Inflammatory macrophage (primary cell): ENCODE results near the gene HSP90B1.

Source experiments
- DNase-seq, 2 donors: peaks; one replicate each; pipeline ENCODE4 v3.0.0-alpha.2; 2020 to 2022

HSP90B1 gene

DNA sequence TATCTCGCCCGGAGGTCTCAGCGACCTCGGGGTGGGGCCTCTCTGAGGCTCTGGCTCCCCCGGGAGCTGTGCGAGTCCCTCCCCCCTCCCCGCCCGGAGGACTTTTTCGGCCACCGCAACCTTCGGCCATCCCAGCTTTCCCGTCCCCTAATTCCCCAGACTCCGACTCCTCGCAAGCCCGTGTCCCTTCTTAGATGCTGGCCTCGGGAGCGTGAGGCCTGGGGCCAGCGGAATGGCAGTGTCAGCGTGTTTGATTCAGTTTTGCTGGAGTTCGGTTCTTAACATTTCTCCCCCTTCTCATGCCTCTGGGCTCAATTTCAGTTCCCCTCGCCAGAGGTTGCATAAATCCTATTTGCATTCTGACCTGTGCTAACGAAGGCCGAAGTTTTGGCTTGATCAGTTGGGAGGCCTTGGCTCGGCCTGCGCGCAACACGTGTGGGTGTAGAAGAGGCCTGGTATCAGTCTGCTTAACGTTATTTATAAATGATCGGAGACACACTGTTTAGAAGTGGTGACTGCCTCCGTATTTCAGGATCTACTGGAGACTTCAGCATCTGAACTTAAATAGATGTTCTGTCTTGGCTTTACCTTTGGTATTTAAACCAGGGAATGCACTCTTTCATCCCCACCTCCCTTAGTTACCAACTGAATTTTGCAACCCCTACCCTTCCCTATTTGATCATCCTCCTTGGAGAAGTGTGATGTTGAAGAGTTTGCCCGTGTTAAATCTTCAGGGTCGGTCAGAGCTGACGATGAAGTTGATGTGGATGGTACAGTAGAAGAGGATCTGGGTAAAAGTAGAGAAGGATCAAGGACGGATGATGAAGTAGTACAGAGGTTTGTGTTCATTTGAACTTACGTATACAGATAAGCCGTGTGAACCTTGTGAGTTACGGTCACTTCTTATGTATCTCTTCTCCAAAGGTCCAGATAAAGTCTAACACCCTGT, 851 bp downstream of the HSP90B1 start:
- DNase-seq = peak; percentile 61 to 65

DNA sequence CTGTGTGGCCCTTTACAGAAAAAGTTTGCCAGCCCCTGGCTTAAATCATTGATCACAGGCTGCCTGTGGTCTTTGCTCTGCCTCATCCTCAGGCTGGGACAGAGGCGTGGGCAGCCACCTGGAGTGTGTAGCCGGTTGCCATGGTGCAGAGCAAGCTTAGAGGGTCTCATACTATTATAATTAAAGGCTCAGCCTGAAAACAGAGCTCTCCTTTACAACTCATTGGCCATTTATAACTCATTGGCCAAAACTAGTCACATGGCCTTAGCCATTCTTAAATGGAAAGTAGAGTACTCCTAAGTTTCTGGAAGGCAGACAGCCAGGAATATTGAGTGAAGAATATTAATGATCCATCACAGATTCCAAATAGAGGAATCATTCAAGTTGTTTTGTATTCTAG, 3.0 kb downstream of the HSP90B1 start:
- DNase-seq = no peak

DNA sequence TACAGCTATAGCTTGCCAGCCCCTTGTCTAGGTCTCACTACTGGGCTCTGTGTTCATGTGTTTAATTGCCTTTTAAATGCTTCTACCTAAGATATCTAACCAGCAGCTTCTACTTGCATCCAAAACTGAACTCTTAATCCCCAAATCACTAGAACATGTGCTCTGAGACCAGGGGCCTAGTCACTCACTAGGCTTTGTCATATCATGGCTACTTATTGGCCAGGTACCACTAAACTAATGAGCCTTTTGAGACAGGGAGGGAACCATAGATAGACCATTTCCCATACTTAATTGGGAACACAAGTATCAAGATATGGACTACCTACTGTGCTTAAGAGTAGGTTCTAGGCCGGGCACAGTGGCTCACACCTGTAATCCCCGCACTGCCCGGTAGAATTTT, 6.5 kb downstream of the HSP90B1 start:
- no peak for DNase-seq

DNA sequence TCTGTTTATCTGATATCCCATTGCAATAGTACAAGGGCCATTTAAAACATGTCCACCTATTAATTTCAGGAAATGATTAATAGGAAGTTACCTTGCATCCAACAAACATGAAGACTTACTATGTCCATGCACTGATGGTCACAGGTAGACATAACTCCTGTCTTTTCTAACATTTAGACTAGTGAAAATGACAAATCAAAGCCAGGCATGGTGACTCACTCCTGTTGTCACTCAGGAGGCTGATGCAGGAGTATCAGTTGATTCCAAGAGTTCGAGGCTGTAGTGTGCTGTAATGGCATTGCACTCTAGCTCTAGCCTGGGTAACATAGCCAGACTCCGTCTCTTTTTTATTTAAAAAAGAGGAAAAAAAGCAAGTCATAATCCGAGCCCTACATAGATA, 14.8 kb downstream of the HSP90B1 start:
- no peak for DNase-seq

DNA sequence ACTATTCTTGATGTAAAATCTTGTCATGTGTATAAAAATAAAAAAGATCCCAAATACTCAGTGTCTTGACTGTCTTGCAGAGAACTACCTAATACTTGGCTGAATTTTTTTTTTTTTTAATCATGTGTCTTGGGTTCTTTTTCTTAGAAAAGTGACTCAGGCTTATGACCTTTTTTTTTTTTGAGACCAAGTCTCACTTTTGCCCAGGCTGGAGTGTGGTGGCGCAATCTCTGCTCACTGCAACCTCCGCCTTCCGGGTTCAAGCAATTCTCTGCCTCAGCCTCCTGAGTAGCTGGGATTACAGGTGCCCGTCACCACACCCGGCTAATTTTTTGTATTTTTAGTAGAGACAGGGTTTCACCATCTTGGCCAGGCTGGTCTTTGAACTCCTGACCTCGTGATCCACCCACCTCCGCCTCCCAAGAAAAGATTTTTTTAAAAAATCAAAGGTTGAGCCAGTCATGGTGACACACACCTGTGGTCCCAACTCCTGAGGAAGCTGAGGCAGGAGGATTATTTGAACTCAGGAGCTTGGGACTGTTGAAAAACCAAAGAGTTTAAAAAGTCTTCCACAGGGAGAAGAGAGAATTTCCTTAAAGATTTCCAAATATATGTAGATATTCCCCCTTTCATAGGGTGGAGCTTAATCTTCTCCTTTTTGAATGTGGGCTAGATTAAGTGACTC, 17.8 kb downstream of the HSP90B1 start:
- peak; percentile 52 to 84 for DNase-seq

DNA sequence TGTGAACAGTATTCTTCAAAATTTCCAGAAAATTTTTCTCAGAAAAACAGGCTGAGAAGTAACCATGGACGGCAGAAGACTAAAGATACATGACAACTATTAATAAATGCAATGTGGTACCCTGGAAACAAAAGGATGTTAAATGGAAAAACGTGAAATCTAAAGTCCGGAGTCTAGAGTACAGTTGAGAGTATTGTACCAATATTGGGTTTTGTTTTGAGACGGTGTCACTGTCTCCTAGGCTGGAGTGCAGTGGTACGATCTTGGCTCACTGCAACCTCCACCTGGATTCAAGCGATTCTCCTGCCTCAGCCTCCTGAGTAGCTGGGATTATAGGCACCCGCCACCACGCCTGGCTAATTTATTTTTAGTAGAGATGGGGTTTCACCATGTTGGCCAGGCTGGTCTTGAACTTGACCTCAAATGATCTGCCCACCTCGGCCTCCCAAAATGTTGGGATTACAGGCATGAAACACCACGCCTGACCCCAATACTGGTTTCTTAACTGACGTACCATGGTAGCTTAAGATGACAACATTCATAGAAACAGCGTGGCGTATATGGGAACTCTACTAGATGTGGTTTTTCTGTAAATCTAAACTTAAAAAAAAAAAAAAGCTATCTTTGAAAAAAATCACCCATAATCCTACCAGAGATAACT, 18.7 kb downstream of the HSP90B1 start:
- DNase-seq = no peak

DNA sequence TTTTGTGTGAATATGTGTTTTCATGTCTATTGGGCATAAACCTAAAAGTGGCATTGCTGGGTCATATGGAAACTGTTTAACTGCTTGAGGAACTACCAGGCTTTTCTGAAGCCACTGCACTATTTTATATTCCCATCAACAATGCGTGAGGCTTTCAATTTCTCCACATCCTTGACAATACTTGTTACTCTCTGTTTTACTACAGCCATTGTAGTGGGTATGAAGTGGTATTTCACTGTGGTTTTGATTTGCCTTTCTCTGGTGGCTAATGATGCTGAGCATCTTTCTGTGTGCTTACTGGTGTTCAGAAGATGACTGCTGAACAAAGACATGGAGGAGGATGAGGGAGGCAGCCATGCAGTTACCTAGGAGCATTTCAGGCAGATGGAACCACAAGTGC, 22.3 kb downstream of the HSP90B1 start:
- DNase-seq = no peak

DNA sequence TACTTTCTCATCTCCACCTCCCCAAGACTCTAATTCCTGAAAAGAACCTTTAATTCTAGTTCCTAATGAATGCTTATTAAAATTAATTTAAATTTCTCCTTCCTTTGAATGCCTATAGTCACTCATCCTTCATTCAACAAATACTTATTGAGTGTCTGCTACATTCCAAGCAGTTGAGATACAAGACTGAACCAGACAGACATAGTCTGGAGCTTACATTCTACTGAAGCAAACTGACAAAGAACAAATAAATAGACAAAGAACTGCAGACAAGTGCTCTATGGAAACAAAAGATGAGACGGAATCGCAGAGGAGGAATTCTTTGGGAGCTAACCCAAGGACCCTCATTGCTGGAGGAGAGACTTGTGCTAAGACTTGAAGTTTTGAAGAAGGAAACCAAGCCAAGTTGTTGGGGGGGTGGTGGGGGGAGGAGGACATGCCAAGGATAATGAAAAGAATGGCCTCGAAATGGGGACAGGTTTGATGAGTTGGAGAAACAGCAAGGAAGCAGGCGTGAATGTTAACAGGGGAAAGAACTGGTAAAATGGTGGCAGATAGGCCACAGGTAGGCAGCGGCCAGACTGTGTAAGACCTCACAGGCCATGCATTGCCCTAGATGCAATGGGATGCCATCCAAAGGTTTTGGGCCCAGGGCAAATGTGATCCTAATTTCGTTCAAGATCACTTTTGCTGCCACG, 25.8 kb downstream of the HSP90B1 start:
- DNase-seq = no peak

DNA sequence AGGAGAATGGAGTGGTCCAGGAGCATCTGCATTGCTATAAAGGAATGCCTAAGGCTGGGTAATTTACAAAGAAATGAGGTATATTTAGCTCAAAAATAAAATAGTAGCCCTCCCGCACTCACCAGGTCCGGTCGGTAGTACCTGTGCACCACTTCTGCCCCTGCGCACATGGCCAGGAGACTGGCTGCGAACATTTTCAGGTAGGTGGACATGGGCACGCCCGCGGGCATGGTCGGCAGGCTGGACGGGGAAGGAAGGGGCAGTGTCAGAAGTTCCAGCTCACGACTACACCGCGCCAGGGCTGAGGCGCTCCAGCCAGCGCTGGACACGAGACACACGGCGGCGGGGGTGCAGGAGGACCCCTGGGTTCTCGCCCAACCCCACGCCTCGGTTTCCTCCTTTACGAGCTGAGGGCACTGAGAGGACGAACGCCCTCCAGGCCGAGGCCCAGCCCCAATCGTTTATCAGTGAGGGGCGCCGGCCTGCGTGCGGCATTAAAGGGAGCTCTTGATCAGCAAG, 26.4 kb downstream of the HSP90B1 start:
- DNase-seq = no peak

DNA sequence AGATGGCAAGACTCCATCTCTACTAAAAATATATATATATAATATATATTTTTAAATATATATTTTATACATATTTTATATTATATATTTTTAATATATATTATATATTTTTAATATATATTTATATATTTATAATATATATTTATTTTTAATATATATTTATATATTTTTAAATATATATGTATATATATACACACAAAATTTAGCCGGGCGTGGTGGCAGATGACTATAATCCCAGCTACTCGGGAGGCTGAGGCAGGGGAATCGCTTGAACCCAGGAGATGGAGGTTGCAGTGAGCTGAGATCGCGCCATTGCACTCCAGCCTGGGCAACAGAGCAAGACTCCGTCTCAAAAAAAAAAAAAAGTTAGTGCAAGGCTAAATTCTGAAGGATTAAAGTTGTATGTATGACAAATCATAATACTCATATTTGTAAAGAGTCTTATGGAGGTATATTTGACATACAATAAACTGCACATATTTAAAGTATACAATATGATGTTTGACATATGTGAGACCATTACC, 27.7 kb downstream of the HSP90B1 start:
- DNase-seq = no peak

DNA sequence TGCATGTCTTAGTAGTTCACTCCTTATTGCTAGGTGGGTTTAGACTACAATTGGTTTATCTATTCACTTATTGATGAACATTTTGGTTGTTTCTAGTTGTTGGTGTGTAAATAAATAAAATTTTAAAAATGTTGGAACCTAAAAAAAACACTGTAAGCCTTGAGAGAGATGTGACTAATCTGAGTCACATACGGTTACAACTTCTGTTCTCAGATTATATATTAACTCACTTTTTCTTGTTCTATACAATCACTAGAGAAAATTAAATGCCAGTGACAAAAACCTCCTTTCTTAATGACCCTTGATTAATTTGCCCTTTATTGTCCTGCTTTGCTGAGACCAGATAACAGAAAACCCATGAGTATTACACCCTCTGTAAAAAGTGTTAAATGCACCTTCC, 28.4 kb downstream of the HSP90B1 start:
- no peak for DNase-seq

DNA sequence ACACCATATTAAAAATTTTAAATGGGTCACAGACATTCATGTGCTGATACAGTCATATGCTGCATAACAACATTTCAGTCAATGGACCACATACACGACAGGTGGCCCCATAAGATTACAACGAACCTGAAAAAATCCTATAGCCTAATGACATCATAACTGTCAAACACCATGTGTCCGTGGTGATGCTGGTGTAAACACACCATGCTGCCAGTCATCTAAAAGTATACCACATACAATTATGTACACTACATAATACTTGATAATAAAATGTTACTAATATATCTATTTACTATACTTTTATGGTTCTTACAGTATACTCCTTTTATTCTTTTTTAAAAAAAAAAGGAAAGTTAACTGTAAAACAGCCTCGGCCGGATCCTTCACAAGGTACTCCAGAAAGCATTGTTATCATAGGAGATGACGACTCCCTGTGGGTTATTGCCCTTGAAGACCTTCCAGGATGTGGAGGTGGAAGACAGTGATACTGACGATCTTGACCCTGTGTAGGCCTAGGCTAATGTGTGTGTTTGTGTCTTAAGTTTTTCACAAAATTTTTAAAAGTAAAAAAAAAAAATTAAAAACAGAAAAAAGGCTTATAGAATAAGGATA, 30.5 kb downstream of the HSP90B1 start:
- DNase-seq = no peak

DNA sequence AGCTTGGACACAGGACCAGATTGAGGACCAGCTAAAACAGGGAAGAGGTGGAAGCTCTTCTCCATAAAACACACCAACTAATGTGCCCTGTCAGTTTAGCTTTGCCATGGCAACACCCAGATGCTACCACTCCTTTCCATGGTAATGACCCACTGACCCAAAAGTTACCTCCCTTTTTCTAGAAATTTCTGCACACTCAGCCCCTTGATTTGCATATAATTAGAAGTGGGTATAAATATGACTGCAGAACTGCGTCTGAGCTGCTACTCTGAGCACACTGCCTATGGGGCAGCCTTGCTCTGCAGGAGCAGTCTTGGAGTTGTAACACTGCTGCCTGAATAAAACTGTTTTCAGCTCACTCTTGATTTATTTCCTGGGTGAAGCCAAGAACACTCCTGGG, 32.3 kb downstream of the HSP90B1 start:
- no peak for DNase-seq

DNA sequence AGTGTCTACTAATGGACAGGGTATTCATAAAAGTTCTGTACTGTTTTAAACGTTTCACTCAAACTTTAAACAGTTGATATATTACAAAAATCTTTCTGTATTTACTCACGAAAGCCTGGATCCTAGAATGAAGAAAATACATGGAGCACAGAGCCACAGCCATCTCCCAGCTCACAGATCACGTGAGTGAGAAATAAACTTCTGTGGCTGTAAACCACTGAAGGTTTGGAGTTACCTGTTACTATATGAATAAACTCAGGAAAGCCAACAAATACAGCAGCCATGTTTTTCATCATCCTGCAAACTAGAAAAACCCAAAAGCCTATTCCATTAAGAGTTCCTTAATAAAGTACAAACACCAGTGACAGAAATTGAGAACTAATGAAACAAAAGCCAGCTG, 34.6 kb downstream of the HSP90B1 start:
- no peak for DNase-seq

DNA sequence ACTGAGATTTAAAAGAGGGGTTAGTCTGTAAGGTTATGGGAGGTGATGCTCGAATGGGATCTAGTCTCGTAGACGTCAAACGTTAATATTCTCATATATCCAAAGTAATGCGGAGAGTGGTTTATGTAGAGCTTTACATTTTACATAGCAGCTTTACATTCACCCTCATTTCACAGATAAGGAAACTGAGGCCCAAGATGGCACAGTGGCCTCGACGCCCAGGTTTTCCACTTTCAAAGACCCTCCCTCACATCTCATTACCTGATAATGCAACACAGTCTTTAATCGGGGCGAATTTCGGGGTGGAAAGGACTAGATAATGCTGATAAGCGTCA, 35.0 kb downstream of the HSP90B1 start:
- DNase-seq = no peak

DNA sequence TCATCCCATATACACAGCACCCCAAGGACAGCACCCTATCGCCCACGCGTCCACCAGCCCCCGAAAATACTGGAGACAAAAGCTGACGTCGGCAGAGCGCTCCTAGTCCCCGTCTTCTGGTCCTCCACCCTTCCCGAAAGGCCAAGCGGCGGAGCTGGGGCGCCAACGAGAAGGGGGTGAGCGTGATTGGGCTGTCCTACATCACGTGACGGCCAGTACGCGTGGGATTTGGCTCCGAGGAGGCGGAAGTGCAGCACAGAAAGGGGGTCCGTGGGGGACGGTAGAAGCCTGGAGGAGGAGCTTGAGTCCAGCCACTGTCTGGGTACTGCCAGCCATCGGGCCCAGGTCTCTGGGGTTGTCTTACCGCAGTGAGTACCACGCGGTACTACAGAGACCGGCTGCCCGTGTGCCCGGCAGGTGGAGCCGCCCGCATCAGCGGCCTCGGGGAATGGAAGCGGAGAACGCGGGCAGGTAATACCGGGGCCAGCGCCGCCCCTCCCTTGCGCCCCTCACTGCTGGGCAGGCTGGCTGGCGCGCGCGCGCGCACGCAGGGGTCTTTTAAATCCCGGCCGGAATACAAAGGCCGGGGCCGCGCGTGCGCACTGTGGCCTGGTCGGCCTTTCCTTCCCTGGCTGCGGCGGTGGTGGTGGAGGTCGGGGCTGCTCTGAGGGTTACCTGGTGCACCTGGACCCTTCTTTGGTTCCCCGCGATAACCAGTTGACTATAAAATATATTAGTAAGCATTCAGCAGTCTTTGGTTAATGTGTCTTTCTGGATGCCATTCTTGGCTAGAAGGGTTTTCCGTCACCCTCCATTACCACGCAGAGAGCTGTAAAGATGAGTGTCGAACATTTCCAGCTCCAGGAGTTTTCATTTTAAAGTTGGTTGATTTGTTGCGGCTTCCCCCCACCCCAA, 35.6 kb downstream of the HSP90B1 start, which contains the start of gene TDG:
TSS of gene TDG (plus strand) at position 283 of the 915 bp plus-strand sequence. CDS start at position 449, 166 bp downstream.
- peak; percentile 97 for DNase-seq

DNA sequence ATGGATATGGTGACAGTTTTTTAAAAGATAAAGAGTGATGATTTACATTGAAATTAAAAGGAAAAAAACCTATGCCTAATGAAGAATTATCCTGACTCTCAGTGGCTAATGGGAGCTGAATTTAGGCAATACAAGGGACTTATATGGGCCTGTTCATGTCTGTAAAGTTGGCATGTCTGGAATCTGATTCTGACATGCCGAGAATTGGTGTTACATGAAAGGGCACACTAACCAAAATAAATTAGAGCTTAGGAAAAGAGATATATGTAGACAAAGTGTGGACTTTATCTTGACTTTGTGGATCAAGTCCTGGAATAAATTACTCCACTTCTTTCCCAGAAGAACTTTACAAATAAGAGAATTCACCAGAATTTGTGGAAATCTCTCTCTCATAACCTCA, 36.5 kb downstream of the HSP90B1 start:
- DNase-seq = no peak

DNA sequence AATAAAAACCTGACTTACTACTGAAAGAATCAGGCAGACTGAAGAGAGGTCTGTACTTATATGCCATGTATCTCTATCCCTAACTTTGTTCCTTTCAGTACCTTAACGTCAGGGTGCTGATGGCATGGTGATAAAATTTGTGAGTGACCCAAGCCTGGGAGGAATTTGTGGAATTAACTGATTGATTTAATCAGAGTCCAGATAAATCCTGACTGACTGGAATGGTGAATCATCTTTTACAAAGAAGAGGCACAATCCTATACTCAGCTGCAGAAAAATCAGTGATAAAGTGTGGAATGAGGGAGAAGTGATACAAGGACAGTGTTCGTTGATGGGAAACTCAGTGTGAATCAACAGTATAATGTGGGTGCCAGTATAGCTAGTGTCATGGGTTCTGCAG, 39.2 kb downstream of the HSP90B1 start:
- no peak for DNase-seq

DNA sequence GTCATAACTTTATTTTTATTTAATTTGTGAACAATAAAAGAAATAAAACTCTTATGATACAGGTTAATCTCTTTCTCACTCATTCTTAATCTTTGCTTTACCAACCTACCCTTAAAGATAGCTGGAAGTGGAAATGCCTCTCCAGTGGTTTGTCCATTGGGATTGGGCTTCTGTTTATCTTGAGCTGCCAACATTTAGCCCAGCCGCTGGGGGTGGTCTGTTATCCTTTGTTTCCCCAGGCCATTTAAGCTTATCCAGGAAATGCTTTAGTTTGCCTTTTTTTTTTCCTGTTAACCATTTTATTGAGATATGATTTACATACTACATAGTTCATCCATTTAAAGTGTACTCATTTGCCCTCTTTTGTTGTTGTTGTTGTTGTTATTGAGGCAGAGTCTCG, 43.7 kb downstream of the HSP90B1 start:
- DNase-seq = no peak

DNA sequence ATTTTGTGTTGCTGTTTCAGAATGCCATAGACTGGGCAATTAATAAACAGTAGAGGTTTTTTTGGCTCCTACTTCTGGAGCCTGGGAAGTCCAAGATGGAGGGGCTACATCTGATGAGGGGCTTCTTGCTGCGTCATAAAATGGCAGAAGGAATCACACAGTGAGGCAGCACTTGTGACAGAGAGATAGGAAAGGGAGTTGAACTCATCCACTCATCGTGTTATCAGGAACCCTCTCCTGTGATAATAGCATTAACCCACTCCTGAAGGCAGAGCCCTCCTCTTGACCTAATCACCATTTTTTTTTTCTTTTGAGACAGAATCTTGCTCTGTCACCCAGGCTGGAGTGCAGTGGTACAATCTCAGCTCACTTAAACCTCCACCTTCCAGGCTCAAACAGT, 45.2 kb downstream of the HSP90B1 start:
- no peak for DNase-seq
